Pancreas (tissue), 10 donors: Measurements from ENCODE around the gene FRMD5. TPM values are rescaled to one million over a fixed set of nuclear protein-coding genes. Genes with fewer than 3 reads are reported as not detected.
A peak's percentile ranks its signal among the peaks of the same experiment; 100 is the strongest.

Source experiments
- ATAC-seq, 4 donors: fragments of 200-7000 bp; cut with Tn5 transposase; one replicate each; pipeline versions ENCODE4 v1.8.0 to v1.9.1; 2020; ENCODE audit warnings: mild to moderate bottlenecking in 4 of 4, moderate library complexity in 4 of 4
- DNase-seq, 6 donors: peaks; one replicate each; pipeline ENCODE4 v3.0.0-alpha.2; 2020
- FAIRE-seq: peaks from 2 replicates; lab custom pipeline; 2012; peaks lifted over from hg19 to GRCh38; lab: Jason Lieb, UNC
- H3K27ac ChIP-seq, 4 donors: fragments of 200-600 bp; sonication (generic); 1 replicate in 3 of 4; 2 replicates in 1 of 4; pipeline versions ENCODE4 v1.5.0 to v1.8.0; 2020
- H3K27me3 ChIP-seq, 4 donors: fragments of 200-600 bp; one replicate each; pipeline ENCODE4 v1.8.0; 2021
- H3K36me3 ChIP-seq, 3 donors: fragments of 200-600 bp; sonication (generic) in 1 of 3; one replicate each; pipeline versions ENCODE4 v1.5.0 to v1.8.0; 2020 to 2021
- H3K4me1 ChIP-seq, 3 donors: fragments of 200-600 bp; one replicate each; pipeline ENCODE4 v1.8.0; 2021
- H3K4me3 ChIP-seq, 4 donors: fragments of 200-600 bp; sonication (generic) in 2 of 4; one replicate each; pipeline versions ENCODE4 v1.5.0 to v1.8.0; 2020 to 2021
- H3K9me3 ChIP-seq, 4 donors: fragments of 200-600 bp; one replicate each; pipeline ENCODE4 v1.8.0; 2021
- WGBS, 2 donors: extraction: QIAGEN DNeasy Blood & Tissue Kit; methylation state at CpG; one replicate each; pipeline ENCODE4 v1.1.7; 2013; 5-methylcytosine and 5-hydroxymethylcytosine counted together
- intact Hi-C, 3 donors: fragments of 100-400 bp; cut with DNase I; formaldehyde crosslinking; loops; one replicate each; pipeline versions ENCODE4 v1.11.1 to v1.14.2; 2022
- polyA plus RNA-seq, 2 donors: library from polyadenylated mRNA; stranded (reverse); fragments of 200-250 nt; gene quantifications; one replicate each; pipeline ENCODE4 v1.2.3, GENCODE V29; 2013
- total RNA-seq, 6 donors: library from RNA; stranded (reverse); fragmentation: NEBNext Ultra II Directional in 4 of 6; extraction: Animal tissue kit (Norgen Biotek cat#: 25700) in 4 of 6; gene quantifications; one replicate each; pipeline versions ENCODE4 v1.2.1 to v1.2.4, GENCODE V29; 2021 to 2023
- TF ChIP-seq, protein P1 (sequence below), 4 donors: fragments of 200-600 bp; sonication (generic) in 3 of 4; IDR thresholded peaks; one replicate each; pipeline versions ENCODE4 v1.5.0 to v1.8.0; 2021; ENCODE audit warnings: antibody characterized with exemption in 4 of 4
- donor health status: healthy with polysubstance abuse.
- donor health status: DM: no; HTN: no; CAD: no; lungs with moderate emphysema.
- donor health status: DM: no; HTN: no; CAD: no.
- donor health status: control.
- donor health status: control.
- donor health status: Bipolar disorder and iron deficiency.
- donor health status: DM: yes; HTN: yes; CAD: no.
- donor health status: DM: no; HTN: no; CAD: no.
- donor health status: DM: no; HTN: no; CAD: no.
- donor health status: DM: yes; HTN: yes; CAD: no.

FRMD5 gene
- total and polyA plus RNA-seq, 8 donors = 0.04 to 1.5 (median 0.35) TPM; not detected in 1

DNA sequence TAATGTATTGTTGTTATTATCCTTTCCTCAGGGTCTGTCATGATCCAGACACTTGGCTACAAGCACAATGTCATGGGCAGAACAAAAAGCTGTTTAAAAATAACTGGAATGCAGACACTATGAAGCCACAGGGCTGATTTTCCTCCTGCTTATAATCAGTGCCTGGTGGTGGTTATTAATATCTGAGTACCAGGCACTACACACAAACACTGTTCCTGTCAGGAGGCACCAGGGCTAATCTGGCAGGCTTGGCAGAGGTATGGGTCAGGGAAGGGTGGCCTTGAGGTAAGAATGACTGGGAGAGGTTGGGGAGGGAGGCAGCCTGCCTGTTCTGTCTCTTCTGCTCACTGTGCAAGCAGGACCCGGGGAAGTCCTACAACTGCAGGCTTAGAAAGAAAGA lies 301.1 kb downstream of the FRMD5 start:
- no peak overlapping the region for H3K4me3 ChIP-seq
- no peaks in the 10 kb centered on the region for H3K36me3 ChIP-seq
- H3K27me3 ChIP-seq = no peaks in the 10 kb centered on the region
- TF ChIP-seq, protein P1, sequence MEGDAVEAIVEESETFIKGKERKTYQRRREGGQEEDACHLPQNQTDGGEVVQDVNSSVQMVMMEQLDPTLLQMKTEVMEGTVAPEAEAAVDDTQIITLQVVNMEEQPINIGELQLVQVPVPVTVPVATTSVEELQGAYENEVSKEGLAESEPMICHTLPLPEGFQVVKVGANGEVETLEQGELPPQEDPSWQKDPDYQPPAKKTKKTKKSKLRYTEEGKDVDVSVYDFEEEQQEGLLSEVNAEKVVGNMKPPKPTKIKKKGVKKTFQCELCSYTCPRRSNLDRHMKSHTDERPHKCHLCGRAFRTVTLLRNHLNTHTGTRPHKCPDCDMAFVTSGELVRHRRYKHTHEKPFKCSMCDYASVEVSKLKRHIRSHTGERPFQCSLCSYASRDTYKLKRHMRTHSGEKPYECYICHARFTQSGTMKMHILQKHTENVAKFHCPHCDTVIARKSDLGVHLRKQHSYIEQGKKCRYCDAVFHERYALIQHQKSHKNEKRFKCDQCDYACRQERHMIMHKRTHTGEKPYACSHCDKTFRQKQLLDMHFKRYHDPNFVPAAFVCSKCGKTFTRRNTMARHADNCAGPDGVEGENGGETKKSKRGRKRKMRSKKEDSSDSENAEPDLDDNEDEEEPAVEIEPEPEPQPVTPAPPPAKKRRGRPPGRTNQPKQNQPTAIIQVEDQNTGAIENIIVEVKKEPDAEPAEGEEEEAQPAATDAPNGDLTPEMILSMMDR (IDR thresholded peaks at IDR 0.05) = no peak
- FAIRE-seq = no peak
- DNase-seq = peak in 4 of 6 donors; percentile 48 to 75 (median 58)
- H3K27ac ChIP-seq = no peak overlapping the region
- intact Hi-C loops = no loop called here
- H3K4me1 ChIP-seq = peaks cover 6 to 22% (median 12%) of the 10 kb centered on the region in 3 donors
- ATAC-seq = peak; percentile 83 to 93 (median 88)
- no peaks in the 10 kb centered on the region for H3K9me3 ChIP-seq
- WGBS, 2 donors = 16 to 44% methylated on average over 1 of the region's 1 CpG

DNA sequence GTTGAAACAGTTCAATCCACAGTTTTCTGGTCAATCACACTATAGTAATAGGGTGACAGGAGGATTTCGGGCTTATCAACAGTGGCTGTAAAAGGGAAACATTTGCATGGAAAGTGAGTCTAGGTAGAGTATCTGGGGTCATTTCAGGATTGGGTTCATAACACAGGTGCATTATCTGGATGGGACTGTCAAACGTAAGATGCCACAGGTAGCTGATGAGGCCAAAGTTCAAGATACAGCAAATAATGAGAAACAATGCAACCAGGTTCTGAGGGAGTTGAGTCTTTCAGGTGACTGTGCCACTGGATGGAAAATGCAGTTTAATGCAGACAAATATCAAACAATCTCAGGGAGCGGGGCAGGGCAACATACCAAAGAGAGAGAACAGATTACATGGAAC lies 306.0 kb downstream of the FRMD5 start:
- Histone ChIP-seq H3K27me3 (no peaks in the 10 kb centered on the region), H3K36me3 (no peaks in the 10 kb centered on the region), H3K27ac (no peak overlapping the region), H3K4me1 (peaks cover 0 to 11% (median 3%) of the 10 kb centered on the region in 3 donors), H3K4me3 (no peak overlapping the region), H3K9me3 (no peaks in the 10 kb centered on the region)
- ATAC-seq (no peak), DNase-seq (no peak), FAIRE-seq (no peak)
- intact Hi-C loops = no loop called here
- WGBS, 2 donors = 40 to 51% methylated on average over 3 of the region's 3 CpGs
- TF ChIP-seq, protein P1 (IDR thresholded peaks at IDR 0.05) = no peak

DNA sequence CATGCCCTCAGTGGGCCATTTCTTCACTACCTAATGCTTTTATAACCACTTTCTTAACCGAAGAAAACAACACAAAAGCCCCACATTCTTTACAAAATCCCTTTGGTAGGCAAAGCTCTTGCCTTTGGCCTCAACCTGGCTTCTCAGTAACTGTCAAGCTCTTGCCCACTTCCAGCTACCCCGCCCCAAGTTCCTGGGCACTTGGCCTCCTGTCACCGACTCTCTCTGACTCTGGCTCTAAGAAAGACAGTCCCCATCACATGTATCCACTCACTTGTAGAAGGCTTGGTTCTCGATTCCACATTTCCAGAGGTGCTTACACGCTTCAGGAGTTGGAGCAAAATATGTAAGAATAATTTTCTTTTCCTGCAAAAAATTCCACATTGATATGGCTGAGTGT lies 307.2 kb downstream of the FRMD5 start:
- TF ChIP-seq, protein P1 (IDR thresholded peaks at IDR 0.05) = no peak
- FAIRE-seq (no peak), ATAC-seq (no peak), DNase-seq (no peak)
- Histone ChIP-seq H3K36me3 (no peaks in the 10 kb centered on the region), H3K27ac (no peak overlapping the region), H3K4me1 (no peaks in the 10 kb centered on the region), H3K4me3 (no peak overlapping the region), H3K27me3 (no peaks in the 10 kb centered on the region), H3K9me3 (no peaks in the 10 kb centered on the region)
- intact Hi-C loops = no loop called here
- 95 to 98% methylated on average over 5 of the region's 5 CpGs for WGBS, 2 donors

DNA sequence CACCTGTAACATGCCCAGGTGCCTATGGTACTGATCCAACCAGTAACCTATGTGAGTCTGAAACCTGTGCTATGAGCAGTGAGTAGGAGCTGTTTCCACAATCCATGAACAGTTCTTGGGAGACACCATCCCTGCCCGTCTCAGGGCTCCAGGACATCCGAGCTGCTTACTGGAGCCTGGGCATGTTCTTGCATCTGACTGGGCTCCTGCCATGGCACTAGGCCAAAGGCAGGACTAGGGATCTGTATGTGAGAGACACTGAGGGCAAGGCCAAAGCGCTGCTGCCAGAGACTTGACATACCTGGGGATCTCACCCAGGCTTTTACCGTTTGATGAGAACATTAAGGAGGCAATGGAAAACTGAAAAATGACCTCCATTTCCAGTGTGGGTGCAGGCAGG lies 308.5 kb downstream of the FRMD5 start:
- WGBS, 2 donors = 80 to 84% methylated on average over 4 of the region's 4 CpGs
- DNase-seq = no peak
- Histone ChIP-seq H3K27me3 (no peaks in the 10 kb centered on the region), H3K36me3 (no peaks in the 10 kb centered on the region), H3K9me3 (no peaks in the 10 kb centered on the region), H3K27ac (no peak overlapping the region), H3K4me3 (no peak overlapping the region), H3K4me1 (no peaks in the 10 kb centered on the region)
- no peak for FAIRE-seq
- ATAC-seq = no peak
- TF ChIP-seq, protein P1 (IDR thresholded peaks at IDR 0.05) = no peak
- intact Hi-C loops = no loop called here

DNA sequence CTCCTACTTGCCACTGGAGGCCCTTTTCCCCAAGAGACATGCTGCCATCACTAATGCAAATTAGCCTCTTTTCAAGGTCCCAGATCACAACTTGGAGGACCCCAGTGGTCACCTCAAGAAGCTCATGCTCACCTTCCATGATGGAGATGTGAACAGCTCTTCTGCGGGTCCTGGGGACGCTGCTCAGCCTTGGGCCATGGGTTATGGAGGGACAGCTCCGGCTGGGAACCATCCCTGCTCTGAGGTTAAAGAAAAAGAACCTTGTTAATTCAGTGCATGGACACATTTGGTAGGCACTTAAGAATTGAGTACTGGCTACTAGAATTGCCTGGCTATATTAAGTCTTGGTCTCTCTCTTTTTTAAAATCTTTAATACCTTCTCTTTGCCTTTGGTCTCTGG lies 311.5 kb downstream of the FRMD5 start:
- no peaks in the 10 kb centered on the region for H3K36me3 ChIP-seq
- 92 to 98% methylated on average over 3 of the region's 3 CpGs for WGBS, 2 donors
- H3K4me3 ChIP-seq = no peak overlapping the region
- no peaks in the 10 kb centered on the region for H3K4me1 ChIP-seq
- ATAC-seq (no peak), DNase-seq (no peak), FAIRE-seq (no peak)
- H3K27me3 ChIP-seq = no peaks in the 10 kb centered on the region
- H3K27ac ChIP-seq = no peak overlapping the region
- no peaks in the 10 kb centered on the region for H3K9me3 ChIP-seq
- intact Hi-C loops = no loop called here
- TF ChIP-seq, protein P1 (IDR thresholded peaks at IDR 0.05) = no peak
